SKM-1 (cell line): ENCODE measurements around the gene PRR5.

Experiments
- DNase-seq: peaks from one replicate; lab custom pipeline; 2025; ENCODE audit not compliant: unreplicated experiment; lab: John Stamatoyannopoulos, UW

The PRR5 gene

GRCh38 chr22:44752285-44753188 is 50.5 kb downstream of the PRR5 start, which contains the start of gene ARHGAP8:
TSS of gene ARHGAP8 (plus strand) at chr22:44752575. CDS start at chr22:44786528, 33,953 bp downstream.
- DNase-seq = no peak

GRCh38 chr22:44753189-44754042 is 51.4 kb downstream of the PRR5 start:
- DNase-seq = no peak

GRCh38 chr22:44754998-44755397 is 53.0 kb downstream of the PRR5 start:
- no peak for DNase-seq

GRCh38 chr22:44755417-44755816 is 53.4 kb downstream of the PRR5 start:
- no peak for DNase-seq

GRCh38 chr22:44755956-44756361 is 54.0 kb downstream of the PRR5 start:
- no peak for DNase-seq

GRCh38 chr22:44758344-44758973 is 56.5 kb downstream of the PRR5 start:
- DNase-seq = no peak

- DNase-seq = no peak
Measured at GRCh38 chr22:44759001-44759400, 57.0 kb downstream of the PRR5 start.

GRCh38 chr22:44759430-44760310 is 57.7 kb downstream of the PRR5 start:
- no peak for DNase-seq

GRCh38 chr22:44760476-44760875 is 58.5 kb downstream of the PRR5 start:
- no peak for DNase-seq

GRCh38 chr22:44761025-44761424 is 59.0 kb downstream of the PRR5 start:
- DNase-seq = no peak

GRCh38 chr22:44764373-44764772 is 62.4 kb downstream of the PRR5 start:
- no peak for DNase-seq

- no peak for DNase-seq
Measured at GRCh38 chr22:44764974-44765373, 63.0 kb downstream of the PRR5 start.

GRCh38 chr22:44765571-44766285 is 63.7 kb downstream of the PRR5 start:
- DNase-seq = no peak

- DNase-seq = no peak
Measured at GRCh38 chr22:44773082-44773481, 71.1 kb downstream of the PRR5 start.

GRCh38 chr22:44775862-44776261 is 73.9 kb downstream of the PRR5 start:
- DNase-seq = no peak

- DNase-seq = no peak
Measured at GRCh38 chr22:44776605-44777363, 74.8 kb downstream of the PRR5 start.

GRCh38 chr22:44777364-44777755 is 75.4 kb downstream of the PRR5 start:
- DNase-seq = no peak

GRCh38 chr22:44780876-44781449 is 79.0 kb downstream of the PRR5 start:
- no peak for DNase-seq
